ENCODE data around the gene LAMTOR3.
A peak's percentile ranks its signal among the peaks of the same experiment; 100 is the strongest.

Gene LAMTOR3

GRCh38 chr4:99861120-99861905 is 32.9 kb downstream of the LAMTOR3 start:
- DNase-seq, result peak in 1 of 5 donors; percentile 78

GRCh38 chr4:99860521-99860920 is 33.7 kb downstream of the LAMTOR3 start:
- no peak for DNase-seq

- DNase-seq, result no peak
These were observed 34.6 kb downstream of the LAMTOR3 start for GRCh38 chr4:99859618-99860017.

- no peak for DNase-seq
These were observed 36.9 kb downstream of the LAMTOR3 start for GRCh38 chr4:99857307-99857706.

GRCh38 chr4:99856166-99856565 is 38.1 kb downstream of the LAMTOR3 start:
- peak in 1 of 5 donors; percentile 63 for DNase-seq

- peak in 1 of 5 donors; percentile 64 for DNase-seq
These were observed 38.5 kb downstream of the LAMTOR3 start for GRCh38 chr4:99855678-99856077.

GRCh38 chr4:99853999-99854398 is 40.2 kb downstream of the LAMTOR3 start:
- no peak for DNase-seq

- DNase-seq, result no peak
These were observed 41.0 kb downstream of the LAMTOR3 start for GRCh38 chr4:99853190-99853589.

GRCh38 chr4:99852199-99852749 is 42.0 kb downstream of the LAMTOR3 start:
- DNase-seq, result peak in 1 of 5 donors; percentile 33

GRCh38 chr4:99848591-99849001 is 45.6 kb downstream of the LAMTOR3 start:
- DNase-seq, result peak in 1 of 5 donors; percentile 78

- DNase-seq, result peak in 1 of 5 donors; percentile 75
These were observed 46.8 kb downstream of the LAMTOR3 start for GRCh38 chr4:99847362-99847976.

GRCh38 chr4:99846891-99847290 is 47.3 kb downstream of the LAMTOR3 start:
- no peak for DNase-seq

- DNase-seq, result peak in 1 of 5 donors; percentile 47
These were observed 48.3 kb downstream of the LAMTOR3 start for GRCh38 chr4:99845708-99846469.

- DNase-seq, result no peak
These were observed 49.0 kb downstream of the LAMTOR3 start for GRCh38 chr4:99845179-99845578.

- DNase-seq, result no peak
These were observed 50.2 kb downstream of the LAMTOR3 start for GRCh38 chr4:99844048-99844447.

GRCh38 chr4:99843413-99843812 is 50.8 kb downstream of the LAMTOR3 start:
- no peak for DNase-seq

GRCh38 chr4:99841129-99841528 is 53.1 kb downstream of the LAMTOR3 start:
- no peak for DNase-seq

- DNase-seq, result no peak
These were observed 55.3 kb downstream of the LAMTOR3 start for GRCh38 chr4:99838927-99839326.

- no peak for DNase-seq
These were observed 58.3 kb downstream of the LAMTOR3 start for GRCh38 chr4:99835942-99836341.

- no peak for DNase-seq
These were observed 59.7 kb downstream of the LAMTOR3 start for GRCh38 chr4:99834569-99834968.

- no peak for DNase-seq
These were observed 60.5 kb downstream of the LAMTOR3 start for GRCh38 chr4:99833756-99834155.

GRCh38 chr4:99832758-99833157 is 61.5 kb downstream of the LAMTOR3 start:
- DNase-seq, result no peak

GRCh38 chr4:99832321-99832720 is 61.9 kb downstream of the LAMTOR3 start:
- no peak for DNase-seq

All from T-helper 1 cell (primary cell).